ENCODE data around the gene LDAH. TPM values are rescaled to one million over a fixed set of nuclear protein-coding genes. Genes with fewer than 3 reads are reported as not detected.

Gene LDAH
- total RNA-seq, 1 donor from 2014 or later = 15.6 TPM

DNA sequence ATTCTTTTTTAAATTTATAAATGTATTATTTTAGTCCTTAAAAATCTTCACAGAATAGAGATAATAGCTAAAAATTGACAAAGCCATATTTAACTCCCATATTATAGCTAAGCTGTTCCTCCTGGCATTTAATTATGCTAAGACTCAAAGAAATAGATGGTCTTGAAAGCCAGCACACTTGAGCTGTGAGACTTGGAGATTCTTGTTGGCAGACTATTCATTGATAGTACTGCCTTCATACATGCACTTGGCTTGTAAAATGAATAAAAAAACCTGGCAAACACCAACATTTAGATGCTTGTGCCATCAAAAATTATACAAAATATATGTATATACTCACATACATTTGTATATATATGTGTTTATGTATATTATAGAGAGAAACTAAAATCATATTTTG is 9.7 kb upstream of the LDAH start:
- Histone ChIP-seq H3K27me3 (no peaks in the 10 kb centered on the region), H3K9me3 (no peaks in the 10 kb centered on the region), H3K4me3 (no peak overlapping the region), H3K27ac (no peak overlapping the region), H3K4me1 (no peaks in the 10 kb centered on the region), H3K36me3 (no peaks in the 10 kb centered on the region)
- TF ChIP-seq, protein P1, sequence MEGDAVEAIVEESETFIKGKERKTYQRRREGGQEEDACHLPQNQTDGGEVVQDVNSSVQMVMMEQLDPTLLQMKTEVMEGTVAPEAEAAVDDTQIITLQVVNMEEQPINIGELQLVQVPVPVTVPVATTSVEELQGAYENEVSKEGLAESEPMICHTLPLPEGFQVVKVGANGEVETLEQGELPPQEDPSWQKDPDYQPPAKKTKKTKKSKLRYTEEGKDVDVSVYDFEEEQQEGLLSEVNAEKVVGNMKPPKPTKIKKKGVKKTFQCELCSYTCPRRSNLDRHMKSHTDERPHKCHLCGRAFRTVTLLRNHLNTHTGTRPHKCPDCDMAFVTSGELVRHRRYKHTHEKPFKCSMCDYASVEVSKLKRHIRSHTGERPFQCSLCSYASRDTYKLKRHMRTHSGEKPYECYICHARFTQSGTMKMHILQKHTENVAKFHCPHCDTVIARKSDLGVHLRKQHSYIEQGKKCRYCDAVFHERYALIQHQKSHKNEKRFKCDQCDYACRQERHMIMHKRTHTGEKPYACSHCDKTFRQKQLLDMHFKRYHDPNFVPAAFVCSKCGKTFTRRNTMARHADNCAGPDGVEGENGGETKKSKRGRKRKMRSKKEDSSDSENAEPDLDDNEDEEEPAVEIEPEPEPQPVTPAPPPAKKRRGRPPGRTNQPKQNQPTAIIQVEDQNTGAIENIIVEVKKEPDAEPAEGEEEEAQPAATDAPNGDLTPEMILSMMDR (IDR thresholded peaks at IDR 0.05) = no peak
- no peak for DNase-seq (ENCODE audit: low spot score in 2 of 2)
- intact Hi-C loops (cut with DNase I) = no loop called here

DNA sequence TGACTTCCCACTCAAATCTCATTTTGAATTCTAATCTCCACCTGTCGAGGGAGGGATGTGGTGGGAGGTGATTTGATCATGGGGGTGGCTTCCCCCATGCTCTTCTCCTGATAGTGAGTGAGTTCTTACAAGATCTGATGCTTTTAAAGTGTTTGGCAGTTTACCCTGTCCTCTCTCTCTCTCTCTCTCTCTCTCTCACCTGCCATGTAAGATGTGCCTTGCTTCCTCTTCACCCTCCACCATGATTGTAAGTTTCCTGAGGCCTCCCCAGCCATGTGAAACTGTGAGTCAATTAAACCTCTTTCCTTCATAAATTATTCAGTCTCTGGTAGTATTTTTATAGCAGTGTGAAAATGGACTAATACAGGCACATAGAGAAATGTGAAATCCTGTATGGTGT is 7.0 kb upstream of the LDAH start:
- no peak for DNase-seq (ENCODE audit: low spot score in 2 of 2)
- Histone ChIP-seq H3K9me3 (no peaks in the 10 kb centered on the region), H3K36me3 (no peaks in the 10 kb centered on the region), H3K4me1 (no peaks in the 10 kb centered on the region), H3K4me3 (no peak overlapping the region), H3K27me3 (no peaks in the 10 kb centered on the region), H3K27ac (no peak overlapping the region)
- intact Hi-C loops (cut with DNase I) = no loop called here
- TF ChIP-seq, protein P1 (IDR thresholded peaks at IDR 0.05) = no peak

DNA sequence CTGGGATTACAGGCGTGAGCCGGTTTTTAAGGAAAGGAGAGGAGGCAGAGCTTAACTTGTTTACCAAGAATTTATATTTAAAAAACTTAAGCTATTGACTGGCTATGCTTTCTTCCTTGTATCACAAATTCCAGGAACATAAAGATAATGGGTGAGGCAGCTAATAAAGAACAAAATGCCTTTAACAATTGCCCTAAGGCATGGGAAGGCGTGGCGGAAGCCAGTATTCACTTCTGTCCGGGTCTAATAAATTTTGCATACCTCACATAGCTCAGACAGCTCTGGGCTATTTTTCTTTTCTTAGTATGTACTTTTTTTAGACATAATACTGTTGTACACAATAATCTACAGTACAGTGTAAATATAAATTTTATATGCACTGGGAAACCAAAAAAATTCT is 1.0 kb upstream of the LDAH start:
- Histone ChIP-seq H3K27me3 (no peaks in the 10 kb centered on the region), H3K4me1 (peaks cover 0 to 3% of the 10 kb centered on the region in 2 donors), H3K27ac (no peak overlapping the region), H3K4me3 (no peak overlapping the region), H3K9me3 (no peaks in the 10 kb centered on the region), H3K36me3 (no peaks in the 10 kb centered on the region)
- no peak for DNase-seq (ENCODE audit: low spot score in 2 of 2)
- intact Hi-C loops (cut with DNase I) = loop anchor here (2.0 to 5.0 kb wide), 3 partner anchors 138 to 218 kb away; partner anchors contain the start of genes APOB and GDF7
- TF ChIP-seq, protein P1 (IDR thresholded peaks at IDR 0.05) = no peak

DNA sequence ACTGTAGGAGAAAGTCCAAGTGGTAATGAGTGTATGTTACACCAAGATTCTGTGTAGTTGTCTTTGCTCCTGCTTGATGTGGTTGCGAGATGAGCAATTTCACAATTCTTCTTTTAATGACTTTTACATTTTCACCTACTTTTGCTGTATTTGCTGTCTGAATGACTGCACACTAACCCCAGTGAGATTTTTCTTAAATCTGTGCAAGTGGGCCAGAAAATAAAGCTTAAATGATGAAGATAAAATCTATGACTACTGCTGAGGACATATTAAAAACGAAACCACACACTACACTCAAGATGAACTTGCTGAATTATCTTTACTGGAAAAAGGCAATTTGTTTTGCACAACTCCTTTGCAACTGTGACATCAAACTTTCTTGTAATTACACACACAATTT is 4.1 kb downstream of the LDAH start:
- intact Hi-C loops (cut with DNase I) = no loop called here
- no peak for DNase-seq (ENCODE audit: low spot score in 2 of 2)
- Histone ChIP-seq H3K27me3 (no peaks in the 10 kb centered on the region), H3K9me3 (no peaks in the 10 kb centered on the region), H3K4me3 (no peak overlapping the region), H3K36me3 (no peaks in the 10 kb centered on the region), H3K27ac (no peak overlapping the region), H3K4me1 (peaks cover 0 to 3% of the 10 kb centered on the region in 2 donors)
- TF ChIP-seq, protein P1 (IDR thresholded peaks at IDR 0.05) = no peak

DNA sequence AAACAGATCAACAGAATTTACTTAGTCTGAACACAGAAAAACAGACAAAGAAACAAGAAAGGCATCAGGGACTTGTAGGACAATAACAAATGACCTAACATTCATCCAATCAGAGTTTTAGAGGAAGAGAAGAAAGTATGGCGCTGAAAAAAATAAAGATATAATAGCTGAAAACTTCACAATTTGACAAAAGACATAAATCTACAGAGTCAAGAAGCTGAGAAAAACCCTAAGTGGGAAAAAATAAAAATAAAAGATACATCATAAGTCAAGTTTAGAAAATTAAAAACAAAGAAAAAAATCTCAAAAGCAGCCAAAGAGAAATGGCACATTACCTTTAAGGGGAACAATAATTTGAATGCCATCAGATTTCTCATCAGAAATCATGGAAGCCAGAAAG is 7.7 kb downstream of the LDAH start:
- no peaks in the 10 kb centered on the region for H3K27me3 ChIP-seq
- TF ChIP-seq, protein P1 (IDR thresholded peaks at IDR 0.05) = no peak
- intact Hi-C loops (cut with DNase I) = no loop called here
- no peaks in the 10 kb centered on the region for H3K36me3 ChIP-seq
- no peaks in the 10 kb centered on the region for H3K4me1 ChIP-seq
- DNase-seq (ENCODE audit: low spot score in 2 of 2) = no peak
- H3K9me3 ChIP-seq = no peaks in the 10 kb centered on the region
- H3K4me3 ChIP-seq = no peak overlapping the region
- no peak overlapping the region for H3K27ac ChIP-seq

DNA sequence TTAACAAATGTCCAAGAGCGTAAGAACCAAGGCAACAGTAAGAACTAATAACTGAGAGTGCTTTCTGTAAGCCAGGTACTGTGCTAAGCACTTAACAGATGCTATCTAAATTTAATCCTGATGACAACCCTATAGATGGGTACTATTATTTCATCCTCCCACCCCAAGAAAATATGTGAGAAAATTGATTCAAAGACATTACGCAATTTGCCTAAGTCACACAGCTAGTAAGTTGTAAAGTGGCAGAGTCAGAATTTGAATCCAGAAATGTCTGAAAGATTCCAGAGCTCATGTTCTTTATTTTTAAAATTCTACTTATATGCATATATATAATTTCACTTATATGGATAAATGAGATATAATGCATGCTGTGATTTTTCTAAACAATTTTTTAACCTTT is 10.1 kb downstream of the LDAH start:
- intact Hi-C loops (cut with DNase I) = no loop called here
- Histone ChIP-seq H3K27ac (no peak overlapping the region), H3K4me1 (no peaks in the 10 kb centered on the region)

More for the DNA sequence above, 10.1 kb downstream of the LDAH start:
- Histone ChIP-seq H3K36me3 (no peaks in the 10 kb centered on the region), H3K27me3 (no peaks in the 10 kb centered on the region), H3K4me3 (no peak overlapping the region), H3K9me3 (no peaks in the 10 kb centered on the region)
- no peak for DNase-seq (ENCODE audit: low spot score in 2 of 2)
- TF ChIP-seq, protein P1 (IDR thresholded peaks at IDR 0.05) = no peak
